Kidney (tissue), 14 donors: ENCODE measurements around the gene HPS1. TPM values are rescaled to one million over a fixed set of nuclear protein-coding genes. Genes with fewer than 3 reads are reported as not detected.

Experiments used
- DNase-seq, 5 donors: peaks; one replicate each; pipeline ENCODE4 v3.0.0-alpha.2; 2013 to 2020
- FAIRE-seq: peaks from 2 replicates; lab custom pipeline; 2012; peaks lifted over from hg19 to GRCh38; lab: Jason Lieb, UNC
- H3K27ac ChIP-seq, 2 donors: one replicate each; pipeline ENCODE4 v1.7.0; 2013; ENCODE audit warnings: low read depth in 2 of 2, low read length in 2 of 2, inconsistent platforms in 1 of 2
- H3K27me3 ChIP-seq: one replicate; pipeline ENCODE4 v1.7.1; 2013; ENCODE audit warnings: low read length, inconsistent platforms; ENCODE audit not compliant: control insufficient read depth, insufficient read depth
- H3K36me3 ChIP-seq, 3 donors: one replicate each; pipeline versions ENCODE4 v1.7.0 to v1.7.1; 2013; ENCODE audit warnings: low read length in 3 of 3, control low read depth in 1 of 3, inconsistent platforms in 1 of 3; ENCODE audit not compliant: insufficient read depth in 3 of 3, control insufficient read depth in 2 of 3
- H3K4me1 ChIP-seq, 3 donors: one replicate each; pipeline versions ENCODE4 v1.7.0 to v1.7.1; 2013; ENCODE audit warnings: low read length in 3 of 3, inconsistent platforms in 1 of 3, low read depth in 1 of 3; ENCODE audit not compliant: control insufficient read depth in 2 of 3, insufficient read depth in 2 of 3
- H3K4me3 ChIP-seq, 3 donors: one replicate each; pipeline versions ENCODE4 v1.7.0 to v1.8.1; 2013; ENCODE audit warnings: low read length in 3 of 3, control low read depth in 1 of 3, inconsistent platforms in 1 of 3
- H3K9ac ChIP-seq, 3 donors: one replicate each; pipeline versions ENCODE4 v1.7.0 to v1.7.1; 2013; ENCODE audit warnings: low read length in 3 of 3, control low read depth in 1 of 3, inconsistent platforms in 1 of 3
- H3K9me3 ChIP-seq, 3 donors: one replicate each; pipeline versions ENCODE4 v1.7.0 to v1.7.1; 2013; ENCODE audit warnings: low read length in 3 of 3, control low read depth in 1 of 3, inconsistent platforms in 1 of 3; ENCODE audit not compliant: control insufficient read depth in 2 of 3, insufficient read depth in 1 of 3
- intact Hi-C: fragments of 100-400 bp; cut with DNase I; formaldehyde crosslinking; loops from one replicate; pipeline ENCODE4 v1.11.1; 2022
- polyA plus RNA-seq: library from polyadenylated mRNA; stranded (reverse); fragments of 350-450 nt; fragmentation: Illumina TruSeq; extraction: RNeasy Lipid Tissue Mini Kit (QIAGEN cat#74804); gene quantifications from one replicate; pipeline ENCODE4 v1.2.3, GENCODE V29; 2014; ENCODE audit warnings: low read depth, low replicate concordance; ENCODE audit not compliant: insufficient read depth
- total RNA-seq: library from RNA; stranded (reverse); fragmentation: NEBNext Ultra II Directional; extraction: Animal tissue kit (Norgen Biotek cat#: 25700); gene quantifications from one replicate; pipeline ENCODE4 v1.2.1, GENCODE V29; 2021
- TF ChIP-seq, protein P1 (sequence below): IDR thresholded peaks from 3 replicates; pipeline ENCODE4 v1.5.1; 2012; ENCODE audit warnings: mild to moderate bottlenecking, moderate library complexity, borderline replicate concordance; ENCODE audit not compliant: insufficient read depth; ENCODE audit errors: extremely low read depth
- donor health status: control.
- donor health status: control.
- donor health status: control.
- donor health status: control.
- donor health status: control.
- donor health status: DM: yes; HTN: yes; CAD: no.
- donor health status: Normal renal cell carcinoma (clear cell type).

The HPS1 gene
- total and polyA plus RNA-seq, 2 donors from 2014 or later, result 42.7 to 63.3 TPM

- FAIRE-seq, result no peak
These were observed 55.7 kb downstream of the HPS1 start for GRCh38 chr10:98391065-98391464.

DNA sequence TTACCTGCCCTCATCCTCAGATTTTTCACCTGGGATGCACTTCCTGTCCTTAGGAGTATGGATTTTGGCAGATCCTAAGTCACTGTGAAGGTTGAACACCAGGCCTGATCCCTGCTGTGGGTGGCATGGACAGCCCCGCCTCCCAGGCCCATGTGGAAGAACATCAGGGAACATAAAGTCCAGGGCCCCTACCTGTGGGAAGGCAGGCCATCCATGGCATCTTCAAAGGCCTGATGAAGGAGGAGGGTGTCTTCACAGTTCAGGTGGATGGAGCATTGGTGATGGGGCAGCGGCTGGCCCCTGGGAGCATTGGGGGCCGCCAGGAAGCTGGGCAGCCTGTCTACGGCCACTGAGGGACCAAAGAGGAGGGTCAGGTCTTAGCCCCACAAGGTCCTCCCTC lies 56.3 kb downstream of the HPS1 start:
- H3K27ac ChIP-seq, result no peak overlapping the region
- TF ChIP-seq, protein P1, sequence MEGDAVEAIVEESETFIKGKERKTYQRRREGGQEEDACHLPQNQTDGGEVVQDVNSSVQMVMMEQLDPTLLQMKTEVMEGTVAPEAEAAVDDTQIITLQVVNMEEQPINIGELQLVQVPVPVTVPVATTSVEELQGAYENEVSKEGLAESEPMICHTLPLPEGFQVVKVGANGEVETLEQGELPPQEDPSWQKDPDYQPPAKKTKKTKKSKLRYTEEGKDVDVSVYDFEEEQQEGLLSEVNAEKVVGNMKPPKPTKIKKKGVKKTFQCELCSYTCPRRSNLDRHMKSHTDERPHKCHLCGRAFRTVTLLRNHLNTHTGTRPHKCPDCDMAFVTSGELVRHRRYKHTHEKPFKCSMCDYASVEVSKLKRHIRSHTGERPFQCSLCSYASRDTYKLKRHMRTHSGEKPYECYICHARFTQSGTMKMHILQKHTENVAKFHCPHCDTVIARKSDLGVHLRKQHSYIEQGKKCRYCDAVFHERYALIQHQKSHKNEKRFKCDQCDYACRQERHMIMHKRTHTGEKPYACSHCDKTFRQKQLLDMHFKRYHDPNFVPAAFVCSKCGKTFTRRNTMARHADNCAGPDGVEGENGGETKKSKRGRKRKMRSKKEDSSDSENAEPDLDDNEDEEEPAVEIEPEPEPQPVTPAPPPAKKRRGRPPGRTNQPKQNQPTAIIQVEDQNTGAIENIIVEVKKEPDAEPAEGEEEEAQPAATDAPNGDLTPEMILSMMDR, result no peak
- no peak overlapping the region for H3K9ac ChIP-seq
- no peaks in the 10 kb centered on the region for H3K9me3 ChIP-seq
- H3K36me3 ChIP-seq, result peaks cover 0 to 6% (median 0%) of the 10 kb centered on the region in 3 donors
- intact Hi-C loops, result no loop called here
- no peak overlapping the region for H3K4me3 ChIP-seq
- DNase-seq (no peak), FAIRE-seq (no peak)
- H3K4me1 ChIP-seq, result no peaks in the 10 kb centered on the region
- H3K27me3 ChIP-seq, result no peaks in the 10 kb centered on the region

More at GRCh38 chr10:98391065-98391464, 55.7 kb downstream of the HPS1 start:
- peaks cover 0 to 7% (median 0%) of the 10 kb centered on the region in 3 donors for H3K36me3 ChIP-seq
- H3K9ac ChIP-seq, result no peak overlapping the region
- no peak overlapping the region for H3K27ac ChIP-seq
- intact Hi-C loops, result no loop called here
- TF ChIP-seq, protein P1, result no peak
- no peaks in the 10 kb centered on the region for H3K27me3 ChIP-seq
- no peak overlapping the region for H3K4me3 ChIP-seq
- H3K4me1 ChIP-seq, result no peaks in the 10 kb centered on the region
- no peak for DNase-seq
- H3K9me3 ChIP-seq, result no peaks in the 10 kb centered on the region

- H3K27me3 ChIP-seq, result no peaks in the 10 kb centered on the region
- H3K27ac ChIP-seq, result no peak overlapping the region
- H3K9ac ChIP-seq, result no peak overlapping the region
- no peak for FAIRE-seq
- intact Hi-C loops, result no loop called here
- no peaks in the 10 kb centered on the region for H3K4me1 ChIP-seq
- H3K4me3 ChIP-seq, result no peak overlapping the region
- H3K9me3 ChIP-seq, result no peaks in the 10 kb centered on the region
- no peak for DNase-seq
- H3K36me3 ChIP-seq, result no peaks in the 10 kb centered on the region
- TF ChIP-seq, protein P1, result no peak
These were observed 57.3 kb downstream of the HPS1 start for GRCh38 chr10:98389398-98389797.

DNA sequence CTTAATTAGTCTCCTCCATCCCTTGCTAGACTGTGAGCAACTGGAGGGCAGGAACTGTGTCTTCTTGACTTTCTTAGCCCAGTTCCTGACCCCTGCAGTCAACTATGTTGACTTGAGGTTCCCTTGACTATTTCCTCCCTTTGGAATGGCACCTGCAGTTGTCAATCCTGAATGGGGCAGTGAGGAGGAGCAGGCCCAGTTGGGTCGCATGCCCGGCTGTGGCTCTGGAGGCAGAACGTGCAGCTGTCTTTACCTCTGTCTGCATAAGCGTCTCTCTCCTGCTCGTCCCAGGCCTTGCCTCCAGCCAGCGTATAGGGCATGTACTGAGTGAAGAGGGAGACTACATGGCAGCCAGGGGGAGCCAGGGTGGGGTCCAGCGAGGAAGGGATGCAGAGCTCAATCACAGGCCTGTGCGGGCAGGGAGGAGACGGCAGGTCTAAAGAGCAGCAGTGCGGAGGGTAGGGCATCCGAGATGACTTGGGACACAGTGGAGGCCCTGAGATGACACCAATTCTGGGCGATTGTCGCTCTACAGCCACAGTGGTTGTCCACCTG lies 58.6 kb downstream of the HPS1 start:
- intact Hi-C loops, result no loop called here
- no peak overlapping the region for H3K4me3 ChIP-seq
- H3K9me3 ChIP-seq, result no peaks in the 10 kb centered on the region
- no peak overlapping the region for H3K27ac ChIP-seq
- no peak overlapping the region for H3K9ac ChIP-seq
- H3K27me3 ChIP-seq, result no peaks in the 10 kb centered on the region
- no peak for DNase-seq
- TF ChIP-seq, protein P1, result no peak
- no peaks in the 10 kb centered on the region for H3K4me1 ChIP-seq
- no peaks in the 10 kb centered on the region for H3K36me3 ChIP-seq
- FAIRE-seq, result no peak
